Type B pancreatic cell (in vitro differentiated cells): ENCODE results near the gene NCKAP5L. TPM values are rescaled to one million over a fixed set of nuclear protein-coding genes. Genes with fewer than 3 reads are reported as not detected.
A peak's percentile ranks its signal among the peaks of the same experiment; 100 is the strongest.

ENCODE experiments used
- DNase-seq: peaks from one replicate; pipeline ENCODE4 v3.0.0; 2021; ENCODE audit warnings: mixed read lengths; ENCODE audit not compliant: unreplicated experiment; ENCODE audit errors: extremely low spot score
- H3K27ac Mint-ChIP-seq: 2 replicates; pipeline ENCODE4 v1.8.0; 2021; ENCODE audit warnings: mild to moderate bottlenecking, mixed read lengths
- H3K27me3 Mint-ChIP-seq: 2 replicates; pipeline ENCODE4 v1.8.0; 2021; ENCODE audit warnings: mixed read lengths
- H3K36me3 Mint-ChIP-seq: 2 replicates; pipeline ENCODE4 v1.8.0; 2021; ENCODE audit warnings: mixed read lengths
- H3K4me1 Mint-ChIP-seq: one replicate; pipeline ENCODE4 v1.8.0; 2021; ENCODE audit warnings: mixed read lengths; ENCODE audit not compliant: unreplicated experiment
- H3K4me3 Mint-ChIP-seq: 2 replicates; pipeline ENCODE4 v1.8.0; 2021; ENCODE audit warnings: mild to moderate bottlenecking, mixed read lengths
- H3K9me3 Mint-ChIP-seq: 2 replicates; pipeline ENCODE4 v1.8.0; 2021; ENCODE audit warnings: mixed read lengths
- total RNA-seq: library from RNA; stranded (reverse); gene quantifications from 2 replicates; pipeline ENCODE4 v1.2.1, GENCODE V29; 2021; ENCODE audit warnings: low replicate concordance
- TF ChIP-seq, protein P1 (sequence below): fragments of 200-600 bp; sonication (generic); conservative IDR thresholded peaks from 2 replicates; pipeline ENCODE4 v1.5.0; 2021; ENCODE audit warnings: antibody characterized with exemption, mild to moderate bottlenecking

Gene NCKAP5L
- total RNA-seq, 1 donor from 2014 or later, result 28.8 TPM

DNA sequence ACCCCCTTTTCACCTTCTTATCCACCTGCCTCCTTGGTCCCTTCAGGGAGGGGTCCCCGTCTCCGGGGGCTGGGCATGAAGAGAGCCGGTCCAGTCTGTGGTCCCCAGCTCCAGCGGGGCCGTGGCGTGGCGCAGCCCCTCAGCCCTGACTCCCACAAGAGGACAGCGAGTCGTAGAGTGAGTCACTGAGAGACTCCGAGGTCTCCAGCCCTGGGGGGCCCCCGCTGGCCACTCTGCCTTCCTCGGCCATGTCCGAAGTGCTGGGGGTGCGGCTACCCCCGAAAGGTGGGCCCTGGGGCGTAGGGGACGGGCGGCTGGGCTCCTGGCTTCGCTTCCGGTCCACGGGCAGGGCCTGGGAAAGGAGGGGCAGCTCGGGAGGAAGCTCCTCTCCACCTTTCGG lies 36.5 kb downstream of the NCKAP5L start:
- H3K4me3 Mint-ChIP-seq, result no peak overlapping the region
- no peaks in the 10 kb centered on the region for H3K27me3 Mint-ChIP-seq
- no peak for DNase-seq
- H3K9me3 Mint-ChIP-seq, result peaks cover 3% of the 10 kb centered on the region
- H3K4me1 Mint-ChIP-seq, result no peaks in the 10 kb centered on the region
- TF ChIP-seq, protein P1, sequence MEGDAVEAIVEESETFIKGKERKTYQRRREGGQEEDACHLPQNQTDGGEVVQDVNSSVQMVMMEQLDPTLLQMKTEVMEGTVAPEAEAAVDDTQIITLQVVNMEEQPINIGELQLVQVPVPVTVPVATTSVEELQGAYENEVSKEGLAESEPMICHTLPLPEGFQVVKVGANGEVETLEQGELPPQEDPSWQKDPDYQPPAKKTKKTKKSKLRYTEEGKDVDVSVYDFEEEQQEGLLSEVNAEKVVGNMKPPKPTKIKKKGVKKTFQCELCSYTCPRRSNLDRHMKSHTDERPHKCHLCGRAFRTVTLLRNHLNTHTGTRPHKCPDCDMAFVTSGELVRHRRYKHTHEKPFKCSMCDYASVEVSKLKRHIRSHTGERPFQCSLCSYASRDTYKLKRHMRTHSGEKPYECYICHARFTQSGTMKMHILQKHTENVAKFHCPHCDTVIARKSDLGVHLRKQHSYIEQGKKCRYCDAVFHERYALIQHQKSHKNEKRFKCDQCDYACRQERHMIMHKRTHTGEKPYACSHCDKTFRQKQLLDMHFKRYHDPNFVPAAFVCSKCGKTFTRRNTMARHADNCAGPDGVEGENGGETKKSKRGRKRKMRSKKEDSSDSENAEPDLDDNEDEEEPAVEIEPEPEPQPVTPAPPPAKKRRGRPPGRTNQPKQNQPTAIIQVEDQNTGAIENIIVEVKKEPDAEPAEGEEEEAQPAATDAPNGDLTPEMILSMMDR, result no peak
- H3K27ac Mint-ChIP-seq, result no peak overlapping the region
- H3K36me3 Mint-ChIP-seq, result peaks cover 10% of the 10 kb centered on the region

DNA sequence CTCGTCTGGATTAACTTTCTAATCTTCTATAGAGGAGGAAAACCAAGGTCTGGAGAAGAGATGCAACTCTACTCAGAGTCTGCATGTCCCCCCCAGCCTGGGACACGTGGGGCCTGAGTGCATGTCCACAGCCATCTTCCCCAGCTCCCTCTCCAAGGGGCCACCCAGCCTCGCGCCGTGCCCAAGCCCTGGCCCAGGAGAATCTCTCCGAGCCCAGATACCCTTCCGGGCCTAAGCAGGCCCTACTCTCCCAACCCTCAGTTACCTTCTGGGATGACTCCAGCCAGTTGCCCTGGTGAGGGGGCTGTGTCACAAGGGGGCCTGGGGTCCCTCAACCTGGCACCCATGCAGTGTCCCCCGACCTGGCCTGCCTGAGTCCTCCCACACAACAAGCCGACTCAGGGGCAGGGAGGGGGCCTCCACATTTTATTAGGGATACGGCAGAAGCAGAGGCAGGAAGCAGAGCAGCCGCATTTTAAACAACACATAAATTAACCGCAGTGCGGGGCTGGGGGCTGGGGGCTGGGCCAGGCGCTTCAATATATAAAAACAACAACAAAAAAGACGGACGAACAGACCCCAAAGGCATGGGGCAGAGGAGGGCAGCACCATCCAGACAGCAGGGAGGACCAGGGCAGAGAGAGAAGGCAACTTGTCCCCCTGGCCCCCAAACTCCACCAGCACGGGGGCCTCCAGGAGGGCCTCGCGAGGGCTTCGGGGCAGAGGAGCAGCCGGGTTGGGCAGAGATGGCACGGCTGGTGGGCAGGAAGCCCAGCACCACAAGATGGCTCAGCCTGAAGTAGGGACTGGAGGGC lies 37.3 kb downstream of the NCKAP5L start:
- no peaks in the 10 kb centered on the region for H3K4me1 Mint-ChIP-seq
- no peak for DNase-seq
- TF ChIP-seq, protein P1, result no peak
- H3K4me3 Mint-ChIP-seq, result no peak overlapping the region
- no peaks in the 10 kb centered on the region for H3K27me3 Mint-ChIP-seq
- peaks cover 3% of the 10 kb centered on the region for H3K9me3 Mint-ChIP-seq
- H3K27ac Mint-ChIP-seq, result no peak overlapping the region
- H3K36me3 Mint-ChIP-seq, result peaks cover 10% of the 10 kb centered on the region

DNA sequence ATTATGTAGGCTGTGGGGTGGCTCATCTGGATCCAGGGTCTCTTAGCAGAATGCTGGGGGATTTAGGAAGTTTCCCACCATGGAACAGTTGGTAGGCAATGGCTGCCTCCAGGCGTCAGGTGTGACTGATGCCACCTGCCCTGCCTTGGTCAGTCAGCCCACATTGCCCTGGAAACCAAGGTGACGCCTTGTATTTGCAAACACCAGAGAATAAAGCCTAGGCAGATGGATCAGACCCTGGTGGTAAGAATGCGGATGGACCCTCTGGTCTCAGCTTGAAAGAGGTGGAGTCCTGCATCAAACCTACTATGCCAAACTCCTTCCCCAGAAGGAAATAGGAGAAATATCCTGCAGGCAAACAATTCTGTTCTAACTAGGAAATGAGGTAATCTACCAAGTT lies 38.2 kb downstream of the NCKAP5L start:
- H3K4me3 Mint-ChIP-seq, result no peak overlapping the region
- DNase-seq, result no peak
- no peaks in the 10 kb centered on the region for H3K4me1 Mint-ChIP-seq
- peaks cover 10% of the 10 kb centered on the region for H3K36me3 Mint-ChIP-seq
- peak overlapping the region; percentile 10 for H3K27ac Mint-ChIP-seq
- H3K9me3 Mint-ChIP-seq, result peaks cover 3% of the 10 kb centered on the region
- TF ChIP-seq, protein P1, result peak; percentile 41
- no peaks in the 10 kb centered on the region for H3K27me3 Mint-ChIP-seq

DNA sequence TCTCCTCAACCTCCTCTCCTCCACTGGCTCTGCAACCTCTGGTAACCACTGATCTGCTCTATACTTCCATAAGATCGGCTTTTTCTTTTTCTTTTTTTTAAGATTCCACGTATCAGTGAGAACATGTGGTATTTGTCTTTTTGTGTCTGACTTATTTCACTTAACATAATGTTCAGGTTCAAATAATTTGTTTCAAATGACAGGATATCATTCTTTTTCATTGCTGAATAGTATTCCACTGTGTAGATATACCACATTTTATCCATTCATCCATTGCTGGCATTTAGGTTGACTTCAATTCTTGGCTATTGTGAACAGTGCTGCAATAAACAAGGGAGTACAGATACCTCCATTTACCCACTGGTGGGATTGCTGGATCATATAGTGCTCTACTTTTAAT lies 40.5 kb downstream of the NCKAP5L start:
- H3K4me3 Mint-ChIP-seq, result no peak overlapping the region
- peaks cover 11% of the 10 kb centered on the region for H3K4me1 Mint-ChIP-seq
- peaks cover 10% of the 10 kb centered on the region for H3K36me3 Mint-ChIP-seq
- TF ChIP-seq, protein P1, result no peak
- H3K27me3 Mint-ChIP-seq, result peaks cover 2% of the 10 kb centered on the region
- H3K27ac Mint-ChIP-seq, result no peak overlapping the region
- no peak for DNase-seq
- H3K9me3 Mint-ChIP-seq, result peaks cover 3% of the 10 kb centered on the region

DNA sequence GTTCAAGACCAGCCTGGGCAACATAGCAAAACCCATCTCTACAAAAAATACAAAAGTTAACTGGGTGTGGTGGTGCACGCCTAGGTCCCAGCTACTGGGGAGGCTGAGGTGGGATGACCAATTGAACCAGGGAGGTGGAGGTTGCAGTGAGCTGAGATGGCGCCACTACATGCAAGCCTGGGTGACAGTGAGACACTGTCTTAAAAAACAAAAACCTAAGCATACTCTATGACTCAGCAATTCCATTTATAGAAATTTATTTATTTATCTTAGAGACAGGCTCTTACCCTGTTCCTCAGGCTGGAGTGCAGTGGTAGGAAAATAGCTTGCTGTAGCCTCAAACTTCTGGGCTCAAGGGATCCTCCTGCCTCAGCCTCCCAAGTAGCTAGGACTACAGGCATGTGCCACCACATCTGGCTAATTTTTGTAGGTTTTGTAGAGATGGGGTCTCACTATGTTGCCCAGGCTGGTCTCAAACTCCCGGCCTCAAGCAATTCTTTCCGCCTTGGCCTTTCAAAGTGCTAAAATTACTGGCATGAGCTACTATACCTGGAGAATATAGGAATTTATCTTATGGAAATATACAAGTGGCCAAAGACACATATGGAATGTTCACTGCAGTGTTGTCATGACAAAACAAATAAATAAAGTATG lies 43.3 kb downstream of the NCKAP5L start:
- Mint-ChIP-seq H3K36me3 (peaks cover 5% of the 10 kb centered on the region), H3K4me3 (no peak overlapping the region), H3K9me3 (peaks cover 3% of the 10 kb centered on the region), H3K27ac (no peak overlapping the region), H3K4me1 (peaks cover 11% of the 10 kb centered on the region), H3K27me3 (peaks cover 12% of the 10 kb centered on the region)
- TF ChIP-seq, protein P1, result no peak
- DNase-seq, result no peak
